SU-DHL-6 (cell line): ENCODE measurements around the gene BOC.

Source experiments
- H2AFZ ChIP-seq: fragments of 200-600 bp; sonication (generic); 2 replicates; pipeline ENCODE4 v1.6.1; 2014; ENCODE audit warnings: low read depth, mild to moderate bottlenecking, moderate library complexity, mixed read lengths, antibody characterized with exemption, low read length; ENCODE audit not compliant: severe bottlenecking
- H3F3A ChIP-seq: fragments of 200-600 bp; shearing (Covaris generic); 2 replicates; pipeline ENCODE4 v1.6.0; 2016; ENCODE audit warnings: antibody characterized with exemption, mild to moderate bottlenecking; ENCODE audit not compliant: insufficient read depth
- H3K27ac ChIP-seq: fragments of 200-600 bp; sonication (generic); 2 replicates; pipeline ENCODE4 v1.5.1; 2016; ENCODE audit warnings: low read depth, mild to moderate bottlenecking, low read length, moderate library complexity, mixed read lengths
- H3K27me3 ChIP-seq: fragments of 200-600 bp; sonication (generic), shearing (Covaris generic); 2 replicates; pipeline ENCODE4 v1.6.0; 2014; ENCODE audit warnings: mild to moderate bottlenecking, low read length
- H3K36me3 ChIP-seq: fragments of 200-600 bp; sonication (generic); 2 replicates; pipeline ENCODE4 v1.6.1; 2014; ENCODE audit warnings: mild to moderate bottlenecking, low read length, mixed read lengths
- H3K4me2 ChIP-seq: fragments of 300-600, 200-600 bp; shearing (Covaris generic), sonication (generic); 2 replicates; pipeline ENCODE4 v1.6.0; 2014; ENCODE audit warnings: low read length, low read depth, mild to moderate bottlenecking; ENCODE audit not compliant: poor library complexity, severe bottlenecking
- H3K4me3 ChIP-seq: fragments of 200-600 bp; sonication (generic); 2 replicates; pipeline ENCODE4 v1.5.1; 2014; ENCODE audit warnings: antibody characterized with exemption, low read length, mild to moderate bottlenecking, mixed read lengths; ENCODE audit not compliant: insufficient read depth, poor library complexity, severe bottlenecking
- H3K79me2 ChIP-seq: fragments of 200-600 bp; sonication (generic); 2 replicates; pipeline ENCODE4 v1.6.1; 2014; ENCODE audit warnings: mild to moderate bottlenecking, low read length, moderate library complexity; ENCODE audit not compliant: insufficient read depth
- H3K9ac ChIP-seq: fragments of 200-600 bp; sonication (generic); 2 replicates; pipeline ENCODE4 v1.7.0; 2014; ENCODE audit warnings: mild to moderate bottlenecking, low read length
- H3K9me2 ChIP-seq: fragments of 200-600 bp; sonication (generic); replicated peaks from 2 replicates; pipeline ENCODE4 v1.6.1; 2014; ENCODE audit warnings: low read length; ENCODE audit not compliant: insufficient read depth
- H3K9me3 ChIP-seq: fragments of 200-600 bp; sonication (generic); 2 replicates; pipeline ENCODE4 v1.6.1; 2014; ENCODE audit warnings: low read length, mixed read lengths; ENCODE audit not compliant: insufficient read depth
- H4K20me1 ChIP-seq: fragments of 200-600 bp; sonication (generic); 2 replicates; pipeline ENCODE4 v1.6.1; 2014; ENCODE audit warnings: low read depth, mild to moderate bottlenecking, antibody characterized with exemption, low read length, moderate library complexity, mixed read lengths
- CTCF ChIP-seq: fragments of 200-600 bp; sonication (generic); IDR thresholded peaks from one replicate; pipeline ENCODE4 v1.5.1; 2017; ENCODE audit warnings: antibody characterized with exemption, mild to moderate bottlenecking, low read length, moderate library complexity; ENCODE audit not compliant: insufficient read depth, poor library complexity, severe bottlenecking
- EZH2phosphoT487 ChIP-seq: fragments of 200-600 bp; sonication (generic), shearing (Covaris generic); conservative IDR thresholded peaks from 2 replicates; pipeline ENCODE4 v1.6.1; 2018; ENCODE audit warnings: mild to moderate bottlenecking, antibody characterized with exemption, low read length, moderate library complexity, mixed read lengths

BOC gene

GRCh38 chr3:113268311-113268710, 57.0 kb downstream of the BOC start:
- Histone ChIP-seq H4K20me1 (no peaks in the 10 kb centered on the region), H2AFZ (no peak overlapping the region), H3K36me3 (no peaks in the 10 kb centered on the region), H3K27me3 (no peaks in the 10 kb centered on the region), H3K79me2 (no peaks in the 10 kb centered on the region), H3K27ac (no peak overlapping the region), H3K9ac (no peak overlapping the region), H3K9me2 (no peaks in the 10 kb centered on the region), H3K4me2 (no peak overlapping the region), H3K4me3 (no peak overlapping the region), H3F3A (no peaks in the 10 kb centered on the region), H3K9me3 (no peaks in the 10 kb centered on the region)
- TF ChIP-seq EZH2phosphoT487, result no peak
- TF ChIP-seq CTCF, result no peak

- no peaks in the 10 kb centered on the region for H3K9me3 ChIP-seq
- no peaks in the 10 kb centered on the region for H3K79me2 ChIP-seq
- H4K20me1 ChIP-seq, result no peaks in the 10 kb centered on the region
- H3F3A ChIP-seq, result no peaks in the 10 kb centered on the region
- H3K4me2 ChIP-seq, result no peak overlapping the region
- H3K4me3 ChIP-seq, result no peak overlapping the region
- H3K27me3 ChIP-seq, result no peaks in the 10 kb centered on the region
- H3K27ac ChIP-seq, result no peak overlapping the region
- no peaks in the 10 kb centered on the region for H3K9me2 ChIP-seq
- no peaks in the 10 kb centered on the region for H3K36me3 ChIP-seq
- H2AFZ ChIP-seq, result no peak overlapping the region
- TF ChIP-seq EZH2phosphoT487 (no peak), CTCF (no peak)
- no peak overlapping the region for H3K9ac ChIP-seq
These were observed 57.6 kb downstream of the BOC start for GRCh38 chr3:113268942-113269341.

GRCh38 chr3:113269661-113270060, 58.3 kb downstream of the BOC start:
- H3K9ac ChIP-seq, result no peak overlapping the region
- H3K79me2 ChIP-seq, result no peaks in the 10 kb centered on the region
- H3K9me3 ChIP-seq, result no peaks in the 10 kb centered on the region
- H3K27ac ChIP-seq, result no peak overlapping the region
- no peaks in the 10 kb centered on the region for H3K36me3 ChIP-seq
- H3F3A ChIP-seq, result no peaks in the 10 kb centered on the region
- H3K27me3 ChIP-seq, result no peaks in the 10 kb centered on the region
- no peak for TF ChIP-seq CTCF
- no peak overlapping the region for H3K4me3 ChIP-seq
- no peaks in the 10 kb centered on the region for H4K20me1 ChIP-seq
- H2AFZ ChIP-seq, result no peak overlapping the region
- H3K4me2 ChIP-seq, result no peak overlapping the region
- no peaks in the 10 kb centered on the region for H3K9me2 ChIP-seq

GRCh38 chr3:113270068-113270467, 58.7 kb downstream of the BOC start:
- no peak overlapping the region for H3K4me2 ChIP-seq
- H2AFZ ChIP-seq, result no peak overlapping the region
- no peak overlapping the region for H3K9ac ChIP-seq
- H3K9me3 ChIP-seq, result no peaks in the 10 kb centered on the region
- no peaks in the 10 kb centered on the region for H3K9me2 ChIP-seq
- H3K36me3 ChIP-seq, result no peaks in the 10 kb centered on the region
- TF ChIP-seq CTCF, result no peak
- TF ChIP-seq EZH2phosphoT487, result no peak
- no peak overlapping the region for H3K27ac ChIP-seq
- H3F3A ChIP-seq, result no peaks in the 10 kb centered on the region
- H4K20me1 ChIP-seq, result no peaks in the 10 kb centered on the region
- no peak overlapping the region for H3K4me3 ChIP-seq
- no peaks in the 10 kb centered on the region for H3K79me2 ChIP-seq
- no peaks in the 10 kb centered on the region for H3K27me3 ChIP-seq
